ENCODE results near the gene HSPB1.

Gene HSPB1

DNA sequence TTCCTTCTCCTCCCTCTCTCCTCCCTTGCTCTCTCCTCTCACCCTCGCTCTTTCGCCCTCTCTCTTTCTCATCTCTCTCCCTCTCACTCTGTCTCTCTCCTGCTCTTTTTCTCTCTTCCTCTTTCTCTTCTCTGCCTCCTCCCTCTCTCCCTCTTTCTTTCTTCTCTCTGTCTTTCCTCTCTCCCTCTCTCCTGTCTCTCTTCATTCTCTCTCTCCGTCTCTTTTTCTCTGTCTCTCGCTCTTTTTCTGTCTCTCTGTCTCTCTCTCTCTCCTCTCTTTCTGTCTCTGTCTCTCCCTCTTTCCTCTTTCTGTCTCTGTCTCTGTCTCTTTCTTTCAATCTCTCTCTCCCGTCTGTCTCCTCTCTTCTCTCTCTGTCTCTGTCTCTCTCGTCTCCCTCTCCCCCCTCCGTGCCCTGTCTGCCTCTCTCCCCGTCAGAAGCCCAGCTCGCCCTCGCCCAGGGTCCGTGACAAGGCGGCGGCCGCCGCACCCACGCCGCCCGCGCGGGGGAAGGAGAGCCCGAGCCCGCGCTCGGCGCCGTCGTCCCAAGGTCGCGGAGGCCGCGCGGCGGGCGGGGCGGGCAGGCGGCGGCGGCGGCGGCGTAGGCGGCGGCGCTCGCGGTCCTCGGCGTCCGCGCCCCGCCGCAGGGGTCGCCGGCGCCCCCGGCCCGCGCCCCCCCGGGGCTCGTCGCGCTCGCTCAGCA is 21.3 kb upstream of the HSPB1 start:
- H3K4me3 ChIP-seq (ENCODE audit: low read depth, low read length): no peak overlapping the region
- DNase-seq (ENCODE audit: low read depth): no peak
- TF ChIP-seq, protein P1, sequence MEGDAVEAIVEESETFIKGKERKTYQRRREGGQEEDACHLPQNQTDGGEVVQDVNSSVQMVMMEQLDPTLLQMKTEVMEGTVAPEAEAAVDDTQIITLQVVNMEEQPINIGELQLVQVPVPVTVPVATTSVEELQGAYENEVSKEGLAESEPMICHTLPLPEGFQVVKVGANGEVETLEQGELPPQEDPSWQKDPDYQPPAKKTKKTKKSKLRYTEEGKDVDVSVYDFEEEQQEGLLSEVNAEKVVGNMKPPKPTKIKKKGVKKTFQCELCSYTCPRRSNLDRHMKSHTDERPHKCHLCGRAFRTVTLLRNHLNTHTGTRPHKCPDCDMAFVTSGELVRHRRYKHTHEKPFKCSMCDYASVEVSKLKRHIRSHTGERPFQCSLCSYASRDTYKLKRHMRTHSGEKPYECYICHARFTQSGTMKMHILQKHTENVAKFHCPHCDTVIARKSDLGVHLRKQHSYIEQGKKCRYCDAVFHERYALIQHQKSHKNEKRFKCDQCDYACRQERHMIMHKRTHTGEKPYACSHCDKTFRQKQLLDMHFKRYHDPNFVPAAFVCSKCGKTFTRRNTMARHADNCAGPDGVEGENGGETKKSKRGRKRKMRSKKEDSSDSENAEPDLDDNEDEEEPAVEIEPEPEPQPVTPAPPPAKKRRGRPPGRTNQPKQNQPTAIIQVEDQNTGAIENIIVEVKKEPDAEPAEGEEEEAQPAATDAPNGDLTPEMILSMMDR (IDR thresholded peaks at IDR 0.05; ENCODE audit: insufficient read depth, low read depth, low read length, missing control alignments): no peak

DNA sequence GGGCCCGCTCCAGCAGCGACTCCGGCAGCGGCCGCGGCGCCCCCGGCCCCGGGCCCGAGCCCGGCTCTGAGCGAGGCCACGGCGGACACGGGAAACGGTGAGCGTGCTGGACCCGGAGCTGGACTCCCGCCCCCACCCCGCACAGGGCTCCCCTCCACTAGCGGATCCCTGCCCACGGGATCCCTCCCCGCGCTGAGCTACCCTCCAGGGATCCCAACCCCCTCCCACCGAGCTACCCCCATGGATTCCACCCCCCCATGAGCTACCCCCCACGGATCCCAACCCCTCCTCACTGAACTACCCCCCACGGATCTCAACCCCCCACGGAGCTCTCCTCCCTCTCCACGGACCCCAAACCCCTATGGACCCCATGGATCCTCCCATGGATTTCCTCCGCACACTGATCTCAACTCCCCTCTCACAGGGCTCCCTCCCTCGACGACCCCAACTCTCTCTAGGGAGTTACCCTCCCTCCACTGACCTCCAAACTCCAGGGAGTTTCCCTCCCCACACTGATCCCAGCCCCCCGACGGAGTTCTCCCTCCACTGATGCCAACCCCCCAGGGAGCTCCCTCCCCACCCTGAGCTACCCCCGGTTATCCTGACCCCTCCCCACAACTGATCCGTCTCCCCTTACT is 20.6 kb upstream of the HSPB1 start:
- TF ChIP-seq, protein P1 (IDR thresholded peaks at IDR 0.05; ENCODE audit: insufficient read depth, low read depth, low read length, missing control alignments): no peak
- no peak overlapping the region for H3K4me3 ChIP-seq (ENCODE audit: low read depth, low read length)
- no peak for DNase-seq (ENCODE audit: low read depth)

DNA sequence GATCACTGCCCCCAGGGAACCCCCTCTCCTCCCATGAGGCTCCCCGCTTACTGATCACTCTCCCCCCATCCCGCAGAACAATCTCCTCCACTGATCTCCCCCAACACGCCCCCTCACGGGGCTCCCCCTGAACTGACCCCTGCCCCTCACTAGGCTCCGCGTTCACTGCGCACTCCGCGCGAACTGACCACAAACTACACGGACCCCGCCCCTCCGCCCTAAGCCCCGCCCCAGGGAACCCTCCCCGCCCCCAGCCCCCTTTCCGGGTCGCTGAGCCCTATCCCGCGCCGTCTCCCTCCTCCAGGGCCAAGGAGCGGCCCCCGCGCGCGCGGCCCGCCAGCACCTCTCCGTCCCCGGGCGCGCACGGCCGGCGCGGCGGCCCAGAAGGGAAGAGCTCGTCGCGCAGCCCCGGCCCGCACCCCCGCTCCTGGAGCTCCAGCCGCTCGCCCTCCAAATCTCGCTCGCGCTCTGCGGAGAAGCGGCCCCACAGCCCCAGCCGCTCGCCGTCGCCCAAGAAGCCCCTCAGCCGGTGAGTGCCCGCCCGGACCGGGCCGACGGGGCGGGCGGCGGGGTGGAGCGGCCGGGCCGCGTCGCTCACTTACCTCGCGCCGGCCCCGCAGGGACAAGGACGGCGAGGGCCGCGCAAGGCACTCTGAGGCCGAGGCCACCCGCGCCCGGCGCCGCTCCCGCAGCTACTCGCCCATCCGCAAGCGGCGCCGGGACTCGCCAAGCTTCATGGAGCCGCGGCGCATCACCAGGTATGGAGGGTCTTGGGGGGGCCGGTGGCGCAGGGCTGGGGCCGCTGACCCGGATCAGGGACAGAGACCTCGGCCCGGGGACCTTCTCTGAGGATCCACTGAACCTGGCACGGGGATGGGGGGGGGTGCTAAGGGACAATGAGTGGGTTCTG is 19.9 kb upstream of the HSPB1 start:
- DNase-seq (ENCODE audit: low read depth): no peak
- H3K4me3 ChIP-seq (ENCODE audit: low read depth, low read length): no peak overlapping the region
- TF ChIP-seq, protein P1 (IDR thresholded peaks at IDR 0.05; ENCODE audit: insufficient read depth, low read depth, low read length, missing control alignments): no peak

DNA sequence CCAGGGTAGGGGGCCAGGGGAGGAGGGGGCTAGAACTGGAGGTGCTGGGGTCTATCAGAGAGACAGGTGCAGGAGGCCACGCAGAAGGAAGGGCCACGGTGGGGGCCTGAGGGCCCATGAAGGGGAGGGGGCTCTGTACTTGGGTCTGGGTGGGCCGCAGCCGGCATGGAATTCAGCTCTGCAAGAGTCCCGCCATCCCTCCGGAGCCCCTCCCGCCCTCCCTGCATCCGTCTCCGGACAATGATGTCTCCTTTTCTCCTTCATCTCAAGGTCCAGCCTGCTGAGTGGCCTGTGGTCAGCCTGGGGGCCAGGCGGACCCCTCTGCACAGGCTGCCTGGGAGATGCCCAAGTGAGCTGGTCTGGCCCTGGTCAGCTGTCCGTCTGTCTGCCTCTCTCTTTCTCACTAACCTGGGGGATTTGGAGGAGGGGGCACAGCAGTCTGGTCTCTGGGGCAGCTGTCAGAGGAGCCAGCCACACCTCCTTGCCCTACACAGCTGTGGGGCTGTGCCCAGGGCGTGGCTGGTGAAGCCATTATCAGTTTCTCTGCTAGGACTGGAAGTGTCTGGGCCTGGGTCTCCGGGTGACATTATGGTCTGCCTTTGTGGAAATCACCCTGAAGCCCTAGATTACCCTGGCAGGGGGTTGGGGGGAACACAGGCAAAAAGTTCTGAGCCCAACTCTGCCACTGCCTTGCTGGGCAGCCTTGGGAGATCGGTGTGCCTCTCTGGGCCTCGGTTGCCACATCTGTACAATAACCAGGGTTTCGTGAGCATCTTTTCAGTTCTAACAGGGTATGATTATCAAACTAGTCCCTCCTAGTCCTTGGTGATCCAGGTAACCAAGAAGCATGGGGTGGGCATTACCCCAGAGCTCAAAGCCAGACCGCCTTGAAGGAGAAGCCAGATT is 19.0 kb upstream of the HSPB1 start:
- H3K4me3 ChIP-seq (ENCODE audit: low read depth, low read length): no peak overlapping the region
- TF ChIP-seq, protein P1 (IDR thresholded peaks at IDR 0.05; ENCODE audit: insufficient read depth, low read depth, low read length, missing control alignments): no peak
- DNase-seq (ENCODE audit: low read depth): no peak

DNA sequence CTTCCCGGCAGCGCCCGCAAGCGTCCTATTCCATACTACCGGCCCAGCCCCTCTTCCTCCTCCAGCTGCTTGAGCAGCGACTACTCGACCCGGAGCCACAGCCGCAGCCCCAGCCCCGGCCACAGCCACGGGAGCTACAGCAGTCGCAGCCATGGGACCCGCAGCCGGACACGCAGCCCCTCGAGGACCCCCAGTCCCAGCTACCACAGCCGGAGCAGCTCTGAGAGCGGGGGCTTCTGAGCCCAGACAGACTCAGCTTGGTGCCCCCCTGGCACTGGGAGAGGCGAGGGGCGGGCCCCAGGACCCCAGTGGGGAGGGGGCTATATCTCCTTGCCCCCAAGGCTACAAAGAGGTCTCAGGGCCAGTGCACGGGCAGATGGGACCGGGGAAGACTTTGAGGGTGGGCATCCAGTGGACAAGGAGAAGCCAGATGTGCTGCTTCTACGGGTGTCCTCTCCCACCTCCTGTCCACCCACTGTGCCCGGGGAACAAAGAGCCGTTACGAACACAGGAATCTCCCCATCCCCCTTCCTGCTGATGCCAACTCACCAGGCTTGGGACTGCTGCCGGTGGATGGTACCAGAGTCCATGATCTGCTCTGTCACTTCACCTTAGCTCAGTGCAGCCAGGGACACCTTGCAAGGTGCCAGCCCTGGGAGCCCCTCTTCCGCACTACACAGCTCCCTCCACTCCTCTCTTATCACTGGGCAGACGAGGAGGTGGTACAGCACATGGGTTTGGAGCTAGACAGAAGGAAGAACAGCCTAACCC is 16.7 kb upstream of the HSPB1 start:
- TF ChIP-seq, protein P1 (IDR thresholded peaks at IDR 0.05; ENCODE audit: insufficient read depth, low read depth, low read length, missing control alignments): no peak
- no peak for DNase-seq (ENCODE audit: low read depth)
- no peak overlapping the region for H3K4me3 ChIP-seq (ENCODE audit: low read depth, low read length)

Data from GM12865 (cell line).